Calu3 (cell line): Measurements from ENCODE around the gene SRGAP2B. TPM values are rescaled to one million over a fixed set of nuclear protein-coding genes. Genes with fewer than 3 reads are reported as not detected.
"Not testable (repeated sequence)": the region's sequence is repeated elsewhere in the genome, so short reads cannot be mapped to it uniquely, and the experiment has no call there.

Source experiments
- BruUV-seq: library from RNA; stranded (reverse); fragments of 400-500 nt; replicated peaks from 2 replicates; lab custom pipeline; 2021; lab: Mats Ljungman, UMichigan
- CTCF ChIA-PET: fragments of 300-600 bp; sonication (Branson Sonifier 250); formaldehyde crosslinking; loops from one replicate; lab custom pipeline; 2022; ENCODE audit warnings: antibody characterized with exemption; lab: Charles Lee
- DNase-seq: peaks from one replicate; pipeline ENCODE4 v3.0.0; 2022
- H3K27ac Mint-ChIP-seq: one replicate; pipeline ENCODE4 v1.8.0; 2022; ENCODE audit warnings: mixed read lengths; ENCODE audit not compliant: unreplicated experiment
- H3K27me3 Mint-ChIP-seq: one replicate; pipeline ENCODE4 v1.8.0; 2022; ENCODE audit warnings: mixed read lengths; ENCODE audit not compliant: unreplicated experiment
- H3K36me3 Mint-ChIP-seq: one replicate; pipeline ENCODE4 v1.8.0; 2022; ENCODE audit warnings: mild to moderate bottlenecking, moderate library complexity, mixed read lengths; ENCODE audit not compliant: insufficient read depth, unreplicated experiment
- H3K4me1 Mint-ChIP-seq: one replicate; pipeline ENCODE4 v1.8.0; 2022; ENCODE audit warnings: mild to moderate bottlenecking, low read depth, mixed read lengths; ENCODE audit not compliant: unreplicated experiment
- H3K4me3 Mint-ChIP-seq: one replicate; pipeline ENCODE4 v1.8.0; 2022; ENCODE audit warnings: mild to moderate bottlenecking, low read depth, moderate library complexity, mixed read lengths; ENCODE audit not compliant: unreplicated experiment
- H3K9me3 Mint-ChIP-seq: one replicate; pipeline ENCODE4 v1.8.0; 2022; ENCODE audit warnings: low read depth, mixed read lengths; ENCODE audit not compliant: unreplicated experiment
- intact Hi-C: fragments of 100-400 bp; cut with micrococcal nuclease; formaldehyde crosslinking; loops from one replicate; pipeline ENCODE4 v1.10.0; 2022; ENCODE audit not compliant: unreplicated experiment
- total RNA-seq: library from RNA; stranded (reverse); gene quantifications from 2 replicates; pipeline ENCODE4 v1.2.3, GENCODE V29; 2022

The SRGAP2B gene
- total RNA-seq, 1 experiment from 2014 or later: 34.9 TPM

DNA sequence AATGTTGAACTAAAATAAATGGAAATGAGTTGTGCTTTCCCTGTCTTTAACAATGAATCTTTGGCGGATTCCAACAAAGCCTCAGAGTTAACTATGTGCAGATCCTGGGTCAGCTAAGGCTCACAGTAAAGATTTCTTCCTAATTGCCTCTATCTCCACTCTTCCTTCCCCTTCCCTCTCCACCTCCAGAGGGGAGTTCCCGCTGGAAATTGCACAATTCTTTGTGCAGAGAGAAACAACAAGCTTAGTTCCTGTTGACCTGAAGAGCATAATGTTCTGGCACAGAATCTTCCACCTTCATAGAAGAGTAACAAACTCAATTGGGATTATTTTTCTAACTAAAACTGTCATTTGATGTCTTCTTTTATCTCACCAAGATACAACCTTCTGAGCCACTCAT, 77.4 kb downstream of the SRGAP2B start:
- H3K9me3 Mint-ChIP-seq, H3K27me3 Mint-ChIP-seq, H3K36me3 Mint-ChIP-seq, H3K4me3 Mint-ChIP-seq, CTCF ChIA-PET, H3K4me1 Mint-ChIP-seq, intact Hi-C loops, DNase-seq, BruUV-seq, H3K27ac Mint-ChIP-seq: not testable (repeated sequence)

DNA sequence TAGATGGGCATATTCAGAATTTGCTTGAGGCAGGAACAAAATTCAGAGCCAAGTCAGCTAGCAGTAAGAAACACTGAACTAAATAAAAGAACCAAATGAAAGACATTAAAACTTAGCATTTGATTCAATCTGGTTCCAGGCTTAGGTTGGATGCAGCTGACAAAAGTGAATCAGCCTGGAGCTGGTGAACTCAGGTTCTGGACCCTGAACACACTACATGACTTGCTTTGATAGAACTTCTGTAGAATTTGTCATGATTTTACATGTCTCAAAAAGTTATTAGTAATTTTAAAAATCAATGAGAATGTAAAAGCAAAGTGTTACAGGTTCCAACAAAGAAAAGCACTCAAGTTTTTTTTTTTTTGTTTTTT, 78.7 kb downstream of the SRGAP2B start:
- H3K4me3 Mint-ChIP-seq, H3K4me1 Mint-ChIP-seq, H3K36me3 Mint-ChIP-seq, DNase-seq, H3K9me3 Mint-ChIP-seq, CTCF ChIA-PET, BruUV-seq, H3K27ac Mint-ChIP-seq, H3K27me3 Mint-ChIP-seq, intact Hi-C loops: not testable (repeated sequence)

DNA sequence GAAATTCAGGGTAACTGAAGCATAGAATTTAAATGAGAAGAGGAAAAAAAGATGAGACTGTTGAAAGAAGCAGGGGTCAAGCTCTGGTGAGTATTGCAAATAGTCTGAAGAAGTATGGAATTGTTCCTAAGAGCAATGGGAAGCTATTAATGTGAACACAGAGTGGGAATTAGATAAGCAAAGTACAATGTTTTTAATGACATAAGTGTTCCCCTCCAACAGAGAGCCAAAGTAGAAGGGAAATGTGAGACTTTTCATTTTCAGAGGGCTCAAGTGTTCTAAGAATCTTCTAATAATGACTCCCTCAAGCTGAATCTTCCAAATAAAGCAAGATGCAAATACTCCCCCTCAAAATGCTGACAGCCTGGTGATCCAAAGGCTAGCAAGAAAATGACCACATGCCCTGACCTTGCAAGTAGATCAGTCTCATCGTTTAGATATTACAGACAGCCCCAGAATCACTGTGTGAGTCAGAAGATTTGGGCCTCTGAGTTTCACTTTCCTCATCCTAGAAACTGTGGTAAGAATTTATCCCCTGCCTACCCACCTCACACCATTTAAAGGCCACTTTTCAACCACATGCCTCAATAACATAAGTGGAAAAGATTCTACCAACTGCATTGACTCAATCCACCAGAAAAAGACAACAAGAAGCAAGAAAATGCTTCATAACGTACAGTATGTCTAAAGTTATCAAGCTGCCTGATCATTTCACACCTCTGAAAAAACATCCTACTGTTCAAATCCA, 79.2 kb downstream of the SRGAP2B start:
- not testable (repeated sequence) for H3K27me3 Mint-ChIP-seq, H3K9me3 Mint-ChIP-seq

DNA sequence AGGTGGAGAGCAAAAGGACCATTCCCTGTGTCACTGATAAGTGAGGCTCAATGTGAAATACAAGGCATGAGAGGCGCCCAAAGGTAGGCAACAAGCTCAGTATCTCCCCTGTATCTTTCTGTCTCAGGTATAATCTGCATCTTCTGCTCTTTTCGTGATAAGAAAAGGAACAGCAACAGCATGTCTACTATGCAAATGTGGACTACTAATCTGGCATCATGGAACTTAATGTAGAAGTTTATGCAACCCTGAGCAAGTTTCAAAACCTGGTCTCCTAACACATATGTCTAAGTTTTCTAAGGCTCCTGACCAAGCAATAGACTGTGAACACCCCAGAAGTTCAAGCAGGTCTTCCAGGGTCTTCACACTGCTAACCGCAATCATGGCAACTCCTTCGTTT, 81.8 kb downstream of the SRGAP2B start:
- intact Hi-C loops, H3K4me1 Mint-ChIP-seq, DNase-seq, H3K4me3 Mint-ChIP-seq, BruUV-seq, CTCF ChIA-PET, H3K27me3 Mint-ChIP-seq, H3K9me3 Mint-ChIP-seq, H3K27ac Mint-ChIP-seq, H3K36me3 Mint-ChIP-seq: not testable (repeated sequence)

More for the DNA sequence above, 79.2 kb downstream of the SRGAP2B start:
- intact Hi-C loops, H3K4me1 Mint-ChIP-seq, DNase-seq, H3K4me3 Mint-ChIP-seq, BruUV-seq, H3K27ac Mint-ChIP-seq, H3K36me3 Mint-ChIP-seq, CTCF ChIA-PET: not testable (repeated sequence)

DNA sequence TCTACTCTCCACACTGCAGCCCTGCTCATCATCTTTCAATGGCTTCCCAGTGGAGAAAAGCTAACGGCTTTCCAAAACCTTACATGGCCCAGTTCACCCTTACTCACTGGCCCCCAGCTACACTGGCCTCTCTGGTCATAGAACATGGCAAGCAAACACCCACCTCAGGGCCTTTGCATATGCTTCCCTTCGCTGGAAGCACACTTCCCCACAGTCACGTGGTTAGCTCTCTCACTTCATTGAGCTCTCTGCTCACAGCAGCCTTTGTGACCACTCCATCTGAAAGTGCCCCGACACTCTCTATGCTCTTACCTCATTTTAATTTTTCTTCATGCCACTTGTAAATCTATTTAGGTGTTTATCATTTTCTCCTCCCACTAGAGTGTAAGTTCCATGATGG, 83.3 kb downstream of the SRGAP2B start:
- H3K27ac Mint-ChIP-seq, CTCF ChIA-PET, H3K4me1 Mint-ChIP-seq, intact Hi-C loops, H3K36me3 Mint-ChIP-seq, H3K9me3 Mint-ChIP-seq, BruUV-seq, DNase-seq, H3K4me3 Mint-ChIP-seq, H3K27me3 Mint-ChIP-seq: not testable (repeated sequence)

DNA sequence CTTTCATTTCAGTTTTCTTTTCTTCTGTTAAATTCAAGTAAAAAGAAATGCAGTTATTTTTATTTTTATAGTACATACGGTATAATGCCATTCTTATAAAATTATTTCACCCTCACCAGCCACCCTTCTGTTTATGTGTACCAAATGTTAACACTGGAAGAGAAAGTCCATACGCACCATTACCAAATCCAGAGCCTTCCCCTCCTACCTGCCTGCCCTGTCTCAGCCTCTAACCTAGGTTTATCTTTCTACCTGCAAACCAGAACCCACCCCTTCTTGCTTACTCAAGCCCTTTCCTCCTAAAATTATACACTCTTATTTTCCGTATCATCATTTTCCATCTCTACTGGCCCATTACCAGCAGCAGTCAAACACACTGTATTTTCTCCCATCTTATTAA, 84.5 kb downstream of the SRGAP2B start:
- H3K9me3 Mint-ChIP-seq, H3K27ac Mint-ChIP-seq, DNase-seq, H3K27me3 Mint-ChIP-seq, H3K4me3 Mint-ChIP-seq, intact Hi-C loops, BruUV-seq, H3K36me3 Mint-ChIP-seq, CTCF ChIA-PET, H3K4me1 Mint-ChIP-seq: not testable (repeated sequence)

DNA sequence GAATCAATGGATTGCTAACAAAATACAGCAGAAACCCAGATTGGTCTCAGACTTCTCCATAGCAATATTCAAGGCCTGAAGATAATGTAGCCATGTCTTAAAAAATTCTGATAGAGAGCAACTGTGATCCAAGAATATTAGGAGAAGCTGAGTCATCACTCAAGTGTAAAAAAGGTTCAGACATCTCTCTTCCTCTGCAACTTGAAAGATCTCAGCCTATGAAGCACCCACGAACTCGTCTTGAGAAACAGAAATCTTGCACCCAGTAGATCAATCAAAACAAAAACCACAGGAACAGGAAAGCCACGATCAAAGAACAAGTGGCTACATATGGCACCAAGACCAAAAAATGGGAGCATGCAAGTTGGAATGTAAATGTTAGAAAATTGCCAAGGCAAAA, 85.2 kb downstream of the SRGAP2B start:
- DNase-seq, BruUV-seq, CTCF ChIA-PET, H3K4me3 Mint-ChIP-seq, H3K27me3 Mint-ChIP-seq, intact Hi-C loops, H3K36me3 Mint-ChIP-seq, H3K9me3 Mint-ChIP-seq, H3K4me1 Mint-ChIP-seq, H3K27ac Mint-ChIP-seq: not testable (repeated sequence)

DNA sequence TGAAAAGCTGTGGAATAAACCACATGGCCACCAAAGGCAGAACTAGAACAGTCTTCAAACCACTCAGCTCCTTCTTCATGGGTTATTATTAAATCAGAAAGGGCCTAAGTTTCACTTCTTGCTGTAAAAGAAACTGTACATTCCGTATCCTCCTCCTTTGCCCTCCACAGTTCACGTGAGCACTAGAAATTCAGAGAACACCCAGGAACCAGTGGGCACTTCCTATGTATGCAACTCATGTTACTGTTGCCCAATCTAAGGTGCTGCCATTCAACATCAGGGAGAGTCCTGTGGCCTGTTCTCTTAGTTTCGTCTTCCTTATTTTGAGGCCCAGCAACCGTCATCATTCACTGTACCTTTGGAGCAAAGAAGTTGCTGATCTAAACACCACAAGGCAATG, 86.7 kb downstream of the SRGAP2B start:
- intact Hi-C loops, H3K4me1 Mint-ChIP-seq, H3K4me3 Mint-ChIP-seq, H3K9me3 Mint-ChIP-seq, CTCF ChIA-PET, BruUV-seq, H3K27me3 Mint-ChIP-seq, H3K36me3 Mint-ChIP-seq, DNase-seq, H3K27ac Mint-ChIP-seq: not testable (repeated sequence)

DNA sequence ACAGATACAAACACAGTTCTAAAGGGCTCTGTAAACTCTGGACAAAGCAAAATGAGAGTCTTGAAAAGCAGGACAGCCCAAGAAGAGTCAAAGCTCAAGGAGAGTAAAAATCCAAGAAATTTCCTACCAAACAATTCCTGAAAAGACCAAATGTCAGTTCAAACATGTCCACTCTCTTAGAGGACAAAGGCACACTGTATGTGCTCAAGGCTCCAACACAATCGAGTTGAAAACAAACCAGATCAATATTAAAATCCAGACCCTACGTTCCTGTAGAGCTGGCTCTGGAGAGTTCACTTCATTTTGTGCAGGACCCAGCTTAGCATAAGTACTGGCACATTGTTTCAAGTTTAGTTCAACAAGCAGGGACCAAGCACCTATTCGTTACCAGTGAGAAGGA, 90.0 kb downstream of the SRGAP2B start:
- H3K9me3 Mint-ChIP-seq, intact Hi-C loops, DNase-seq, H3K27me3 Mint-ChIP-seq, H3K4me1 Mint-ChIP-seq, CTCF ChIA-PET, H3K36me3 Mint-ChIP-seq, H3K27ac Mint-ChIP-seq, H3K4me3 Mint-ChIP-seq, BruUV-seq: not testable (repeated sequence)

DNA sequence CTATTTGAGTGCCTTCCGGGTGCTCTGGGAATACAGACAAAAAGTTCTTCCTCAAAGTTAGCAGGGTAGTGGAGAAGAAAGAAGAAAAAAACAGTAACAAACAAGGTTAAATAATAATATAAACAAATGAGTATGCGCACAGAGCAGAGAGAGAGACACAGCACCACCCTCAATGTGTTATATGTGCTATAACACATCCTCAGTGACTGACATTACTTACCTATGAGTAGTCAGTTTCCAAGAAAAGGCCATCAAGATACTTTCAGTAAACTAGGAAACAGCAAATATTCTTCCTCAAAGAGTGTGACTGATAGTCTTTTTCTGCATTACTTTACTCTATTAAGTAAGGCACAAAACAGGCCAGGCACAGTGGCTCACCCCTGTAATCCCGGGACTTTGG, 93.7 kb downstream of the SRGAP2B start:
- H3K4me3 Mint-ChIP-seq, H3K9me3 Mint-ChIP-seq, H3K36me3 Mint-ChIP-seq, BruUV-seq, H3K27ac Mint-ChIP-seq, H3K27me3 Mint-ChIP-seq, CTCF ChIA-PET, DNase-seq, intact Hi-C loops, H3K4me1 Mint-ChIP-seq: not testable (repeated sequence)
